HG03520 (cell line): Measurements from ENCODE around the gene ODAM.
"Not testable (repeated sequence)": the region's sequence is repeated elsewhere in the genome, so short reads cannot be mapped to it uniquely, and the experiment has no call there.

Experiments used
- ATAC-seq: cut with Tn5 transposase; IDR thresholded peaks from one replicate; pipeline ENCODE4 v1.9.1; 2021; ENCODE audit warnings: mild to moderate bottlenecking, moderate library complexity; ENCODE audit not compliant: unreplicated experiment

ODAM gene, protein sequence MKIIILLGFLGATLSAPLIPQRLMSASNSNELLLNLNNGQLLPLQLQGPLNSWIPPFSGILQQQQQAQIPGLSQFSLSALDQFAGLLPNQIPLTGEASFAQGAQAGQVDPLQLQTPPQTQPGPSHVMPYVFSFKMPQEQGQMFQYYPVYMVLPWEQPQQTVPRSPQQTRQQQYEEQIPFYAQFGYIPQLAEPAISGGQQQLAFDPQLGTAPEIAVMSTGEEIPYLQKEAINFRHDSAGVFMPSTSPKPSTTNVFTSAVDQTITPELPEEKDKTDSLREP

DNA sequence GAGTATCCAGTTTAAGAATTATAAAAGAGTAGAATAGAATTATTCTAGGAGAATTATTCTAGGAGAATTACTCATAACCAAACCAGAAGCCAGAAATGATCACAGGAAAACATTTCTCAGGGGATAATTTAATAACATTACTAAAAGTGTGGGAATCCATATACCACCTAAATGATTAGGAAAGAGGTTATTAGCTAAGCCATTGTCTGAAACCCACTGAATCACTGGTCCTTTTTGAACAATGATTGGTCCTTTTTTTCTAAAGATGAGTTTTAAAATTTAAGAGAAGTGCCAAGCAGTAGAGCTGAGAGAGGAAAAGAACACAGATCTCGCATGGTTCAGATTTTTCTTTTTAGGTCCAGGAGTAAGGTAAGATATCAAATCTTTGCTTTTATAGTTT lies at the start of gene ODAM:
Gene ODAM (plus strand): TSS at position 301 of the 400 bp plus-strand sequence. CDS start 819 bp downstream, outside the sequence.
- ATAC-seq, result no peak

GRCh38 chr4:70151271-70151670 lies 44.3 kb upstream of the ODAM start:
- ATAC-seq, result no peak

DNA sequence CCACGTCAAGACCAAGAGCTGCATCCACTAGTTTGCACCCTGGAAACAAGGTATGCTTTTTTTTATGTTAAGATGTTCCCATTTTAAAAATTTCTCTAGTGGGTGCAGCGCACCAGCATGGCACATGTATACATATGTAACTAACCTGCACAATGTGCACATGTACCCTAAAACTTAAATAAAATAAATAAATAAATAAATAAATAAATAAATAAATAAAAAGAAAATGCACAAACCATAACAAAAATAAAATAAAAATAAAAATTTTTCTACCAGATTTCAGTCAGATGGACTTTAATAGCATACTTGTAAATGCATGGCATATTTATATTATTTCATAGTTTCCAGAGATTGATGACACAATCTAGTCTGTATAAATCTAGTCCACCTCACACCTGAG lies 43.4 kb upstream of the ODAM start:
- ATAC-seq, result no peak

- ATAC-seq, result no peak
These were observed 41.6 kb upstream of the ODAM start, which contains the start of gene PRR27 for GRCh38 chr4:70153937-70154336. PRR27 (plus strand) TSS chr4:70154237; CDS start chr4:70154376, 139 bp downstream.

- no peak for ATAC-seq
These were observed 36.9 kb upstream of the ODAM start for GRCh38 chr4:70158576-70158975.

DNA sequence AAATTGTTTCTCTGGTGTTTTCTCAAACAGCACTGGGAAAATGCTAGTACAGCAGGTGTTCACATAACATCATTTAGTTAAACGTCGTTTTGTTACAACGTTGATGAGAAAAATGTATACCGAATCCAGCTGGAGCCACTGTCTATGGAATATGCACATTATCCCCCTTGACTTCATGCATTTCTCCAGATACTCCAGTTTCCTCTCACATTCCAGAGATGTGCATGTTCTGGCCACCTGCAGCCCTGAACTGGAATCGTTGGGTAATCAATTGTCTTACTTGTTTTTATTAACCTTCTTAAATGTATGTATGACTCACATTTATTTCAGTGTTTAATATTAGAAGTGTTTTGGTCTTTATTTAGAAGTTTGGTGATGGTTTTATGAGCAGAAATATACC lies 18.4 kb upstream of the ODAM start:
- ATAC-seq, result no peak

DNA sequence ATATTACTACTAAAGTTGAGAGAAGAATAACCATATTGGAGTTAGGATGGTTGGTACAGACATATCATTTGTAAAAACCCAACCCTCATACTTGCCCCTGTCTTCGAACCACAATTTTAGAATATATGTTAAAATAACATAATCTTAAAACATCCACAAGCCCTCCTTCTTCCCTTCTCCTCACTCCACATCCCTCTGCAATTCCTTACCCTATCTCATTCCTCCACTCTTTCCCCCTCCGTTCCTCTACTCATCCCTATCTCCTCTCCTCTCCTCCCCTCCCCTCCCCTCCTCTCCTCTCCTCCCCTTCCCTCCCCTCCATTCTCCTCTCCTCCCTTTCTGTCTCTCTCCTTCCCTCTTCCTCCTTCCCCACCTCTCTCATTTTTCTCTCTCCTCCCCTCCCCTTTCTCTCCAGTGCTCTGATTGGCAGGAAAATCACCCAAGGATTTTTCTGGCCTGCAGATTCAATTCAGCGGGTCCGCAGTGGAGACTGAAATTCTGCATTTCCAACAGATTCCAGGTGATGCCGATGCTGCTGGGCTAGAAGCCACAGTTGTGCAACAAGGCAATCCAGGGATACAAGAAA lies 17.4 kb upstream of the ODAM start:
- ATAC-seq, result no peak

- ATAC-seq, result no peak
These were observed 15.7 kb upstream of the ODAM start for GRCh38 chr4:70179811-70180210.

- ATAC-seq, result no peak
These were observed 13.7 kb upstream of the ODAM start for GRCh38 chr4:70181864-70182263.

DNA sequence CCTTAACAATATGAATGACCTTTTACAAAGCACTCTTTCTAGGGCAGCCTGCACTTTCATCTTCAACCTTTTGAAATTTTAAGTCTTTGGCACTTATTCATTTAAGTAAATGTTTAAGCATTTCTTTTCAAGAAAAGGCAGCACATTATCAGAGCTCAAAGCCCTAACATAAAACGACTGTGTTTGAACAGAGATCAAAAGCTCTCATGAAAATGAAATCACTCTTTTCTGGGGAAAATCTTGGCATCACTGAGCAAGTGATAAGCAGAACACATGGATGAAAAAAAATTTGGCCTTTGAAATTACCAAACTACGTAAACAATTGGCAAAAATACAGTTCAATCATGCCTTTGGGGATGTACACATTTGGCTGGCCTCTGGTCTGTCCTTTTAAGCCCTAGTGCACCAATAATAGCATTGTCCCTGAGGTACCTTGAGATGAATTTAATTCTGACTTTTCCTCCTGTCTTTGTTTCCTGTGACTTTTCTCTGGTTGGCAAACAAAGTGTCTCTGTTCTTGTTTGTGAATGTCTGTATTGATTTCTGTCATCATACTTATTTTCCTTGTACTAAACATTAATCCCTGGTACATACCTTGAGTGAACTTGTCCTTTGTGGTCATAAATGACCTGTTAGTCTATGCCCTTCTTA lies 12.9 kb upstream of the ODAM start:
- ATAC-seq, result no peak

DNA sequence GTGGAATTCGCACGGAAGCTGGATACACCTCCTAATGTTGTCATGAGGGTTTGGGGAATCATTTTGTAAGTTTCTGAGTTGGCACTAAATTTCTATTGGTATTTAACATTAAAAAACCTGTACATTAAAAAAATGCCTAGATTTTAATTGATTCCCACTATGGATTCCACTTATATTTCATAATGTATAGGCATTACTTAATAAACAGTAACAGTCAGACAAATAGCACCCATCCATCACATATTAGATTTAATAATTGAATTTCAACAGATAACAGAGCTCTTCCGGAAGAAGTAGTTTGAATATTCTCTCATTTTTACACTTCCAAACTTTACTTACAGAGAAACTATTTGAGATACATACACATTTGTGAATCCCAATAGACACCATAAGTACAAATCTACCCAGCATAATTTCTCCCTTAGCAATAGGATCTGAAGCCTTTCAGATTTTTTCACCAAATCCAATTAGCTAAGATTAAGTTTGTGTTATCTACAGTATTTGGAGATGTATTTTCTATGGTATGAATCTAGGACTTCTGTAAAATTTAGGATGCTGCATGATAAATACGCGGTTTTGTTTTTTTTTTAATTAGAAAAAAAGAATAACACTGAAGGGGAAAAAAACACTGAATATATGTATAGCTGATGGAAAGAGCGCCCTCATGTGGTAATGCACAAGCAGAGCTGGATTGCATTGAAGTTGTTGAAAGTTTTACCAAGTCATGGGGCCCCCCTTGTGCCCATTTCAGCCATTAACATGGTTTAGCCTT lies 12.2 kb upstream of the ODAM start:
- peak; percentile 80 for ATAC-seq

- no peak for ATAC-seq
These were observed 11.6 kb upstream of the ODAM start for GRCh38 chr4:70183940-70184246.

- ATAC-seq, result no peak
These were observed 8.3 kb upstream of the ODAM start for GRCh38 chr4:70187216-70187615.

DNA sequence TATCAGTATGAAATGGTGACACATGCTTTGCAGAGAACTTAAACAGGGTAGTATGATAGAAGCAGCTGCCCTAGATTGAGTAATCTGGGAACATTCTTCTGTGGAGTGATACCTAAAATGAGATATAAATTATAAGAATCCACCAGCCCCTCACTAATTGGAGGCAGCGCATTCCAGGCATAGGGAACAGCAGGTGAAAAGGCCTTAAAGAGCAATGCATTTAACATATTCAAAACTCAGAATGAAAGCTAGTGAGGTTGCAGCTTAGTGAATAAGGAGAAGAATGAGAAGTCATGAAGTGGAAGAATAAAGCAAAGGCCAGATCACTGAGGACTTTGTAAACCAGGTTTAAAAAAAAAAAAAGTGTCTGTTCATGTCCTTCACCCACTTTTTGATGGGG lies 4.9 kb upstream of the ODAM start:
- ATAC-seq, result no peak

- no peak for ATAC-seq
These were observed 3.9 kb upstream of the ODAM start for GRCh38 chr4:70191647-70192046.

DNA sequence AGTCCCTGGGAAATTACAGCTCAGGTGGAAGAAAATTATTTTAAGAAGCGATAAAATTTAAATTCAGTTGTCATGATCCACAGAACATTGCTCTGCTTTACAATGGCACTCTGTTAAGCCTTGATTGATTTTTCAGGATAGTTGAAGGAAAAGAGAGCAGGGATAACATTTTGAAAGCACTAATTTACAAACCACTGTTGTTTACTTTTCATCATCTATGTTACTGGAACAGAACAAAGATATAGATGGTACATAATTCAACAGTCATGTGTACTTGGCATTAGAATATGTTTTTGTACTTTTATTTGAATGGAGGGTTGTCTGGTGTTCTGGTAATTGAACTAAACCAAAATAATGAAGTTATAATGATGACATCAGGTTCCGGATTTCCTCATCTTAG lies 2.6 kb upstream of the ODAM start:
- ATAC-seq, result no peak

DNA sequence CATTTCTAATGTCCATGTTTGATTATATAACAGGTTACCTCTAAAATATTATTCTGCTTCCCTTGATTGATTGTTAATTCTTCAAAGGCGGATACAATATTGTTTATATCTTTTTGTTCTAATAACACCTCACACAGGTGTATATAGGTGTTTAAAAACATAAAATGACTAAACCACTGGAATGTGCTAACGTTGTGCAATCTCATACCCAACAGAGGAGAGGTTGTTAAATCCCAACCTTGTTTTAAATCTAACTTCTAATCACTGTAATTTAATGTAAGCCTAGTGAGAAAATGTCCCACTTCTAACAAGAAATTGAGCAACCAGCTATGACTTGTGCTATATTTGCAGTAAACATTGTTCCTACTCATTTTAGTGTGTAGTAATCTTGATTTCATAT lies 1.3 kb downstream of the ODAM start:
- no peak for ATAC-seq

GRCh38 chr4:70197842-70198241 lies 2.3 kb downstream of the ODAM start:
- ATAC-seq, result no peak

DNA sequence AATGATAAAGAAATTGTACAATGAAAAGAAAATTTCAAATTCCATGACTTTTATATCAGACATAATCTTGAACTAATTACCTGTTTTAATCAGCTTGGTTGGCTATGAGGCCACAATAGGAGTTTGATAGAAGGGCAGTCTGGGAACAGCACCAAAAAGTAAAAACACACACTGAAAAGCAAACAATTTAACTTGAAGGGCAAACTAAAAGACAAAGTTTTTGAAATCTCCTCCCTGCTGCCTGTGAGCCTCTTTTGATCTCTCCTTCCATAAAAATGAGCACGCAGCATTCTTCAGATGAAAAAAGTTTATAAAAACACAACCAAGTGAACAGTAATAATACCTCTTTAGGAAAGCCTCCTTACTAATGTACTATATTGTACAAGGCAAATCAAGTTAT lies 8.1 kb downstream of the ODAM start:
- ATAC-seq, result no peak

DNA sequence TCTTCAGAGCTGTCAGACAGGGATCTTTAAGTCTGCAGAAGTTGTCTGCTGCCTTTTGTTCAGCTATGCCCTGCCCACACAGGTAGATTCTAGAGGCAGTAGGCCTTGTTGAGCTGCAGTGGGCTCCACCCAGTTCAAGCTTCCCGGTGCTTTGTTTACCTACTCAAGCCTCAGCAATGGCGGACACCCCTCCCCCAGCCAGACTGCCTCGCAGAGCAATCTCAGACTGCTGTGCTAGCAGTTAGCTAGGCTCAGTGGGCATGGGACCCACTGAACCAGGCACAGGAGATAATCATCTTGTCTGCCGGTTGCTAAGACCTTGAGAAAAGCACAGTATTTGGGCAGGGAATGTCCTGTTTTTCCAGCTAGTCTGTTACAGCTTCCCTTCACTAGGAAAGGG lies 17.2 kb downstream of the ODAM start:
- ATAC-seq, result not testable (repeated sequence)

DNA sequence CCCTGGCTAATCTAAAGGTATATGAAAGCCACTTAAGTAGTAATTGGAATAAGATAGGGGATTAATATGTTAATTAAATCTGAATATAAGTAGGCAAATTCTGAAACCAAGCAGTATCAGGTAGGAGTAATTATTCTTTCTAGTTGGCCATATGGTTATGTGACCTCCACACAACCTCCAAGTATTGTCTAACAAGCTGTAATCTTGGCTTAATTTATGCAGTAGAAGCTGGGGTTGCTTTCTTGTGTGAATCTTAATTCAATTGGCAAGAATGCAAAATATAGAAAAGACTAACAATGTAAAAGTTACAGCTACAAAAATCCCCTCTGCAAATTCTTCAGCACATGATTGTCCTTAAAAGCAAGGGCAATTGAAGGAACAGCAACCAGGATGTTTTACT lies 20.6 kb downstream of the ODAM start:
- not testable (repeated sequence) for ATAC-seq

DNA sequence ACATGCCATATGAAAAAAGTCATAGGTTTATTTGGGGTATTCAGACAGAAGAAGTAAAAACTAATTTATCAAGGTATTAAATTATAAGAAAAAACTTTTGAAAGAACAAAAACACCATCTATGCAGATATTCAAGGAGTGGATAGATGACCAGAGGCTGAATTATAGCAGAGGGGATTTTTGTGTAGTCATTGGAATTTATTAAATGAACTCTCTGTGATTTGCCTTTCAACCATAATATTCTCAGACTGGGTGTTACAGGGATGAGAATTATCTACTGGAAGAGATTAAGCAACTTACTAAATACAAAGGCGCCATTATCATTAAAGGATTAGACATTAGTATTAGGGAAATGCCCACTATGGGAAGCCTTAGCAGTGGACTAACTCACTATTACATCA lies 21.0 kb downstream of the ODAM start:
- ATAC-seq, result not testable (repeated sequence)
